Measurements from ENCODE around the gene MREG. TPM values are rescaled to one million over a fixed set of nuclear protein-coding genes. Genes with fewer than 3 reads are reported as not detected.

The MREG gene
- total RNA-seq, 1 experiment from 2014 or later: 16.9 TPM

DNA sequence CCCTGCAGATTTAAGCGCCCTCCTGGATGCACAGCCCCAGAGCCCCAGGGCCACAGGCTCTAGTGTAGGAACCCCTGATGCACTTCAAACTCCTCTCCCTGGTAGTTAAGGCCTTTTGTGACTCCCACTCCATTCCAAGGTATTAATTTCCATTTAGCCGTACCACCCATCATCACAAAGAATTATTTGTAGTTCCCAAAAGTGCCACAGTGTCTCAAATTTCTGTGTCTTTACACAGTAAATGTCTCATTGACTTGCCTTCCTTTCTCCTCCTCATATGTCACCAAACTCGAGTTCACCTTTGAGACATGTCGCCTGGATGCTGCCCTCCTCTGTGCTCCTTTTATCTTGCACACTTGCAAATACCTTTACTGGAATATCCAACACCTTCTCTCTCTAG, 42.3 kb upstream of the MREG start (continued):
- TF ChIP-seq, protein P1, sequence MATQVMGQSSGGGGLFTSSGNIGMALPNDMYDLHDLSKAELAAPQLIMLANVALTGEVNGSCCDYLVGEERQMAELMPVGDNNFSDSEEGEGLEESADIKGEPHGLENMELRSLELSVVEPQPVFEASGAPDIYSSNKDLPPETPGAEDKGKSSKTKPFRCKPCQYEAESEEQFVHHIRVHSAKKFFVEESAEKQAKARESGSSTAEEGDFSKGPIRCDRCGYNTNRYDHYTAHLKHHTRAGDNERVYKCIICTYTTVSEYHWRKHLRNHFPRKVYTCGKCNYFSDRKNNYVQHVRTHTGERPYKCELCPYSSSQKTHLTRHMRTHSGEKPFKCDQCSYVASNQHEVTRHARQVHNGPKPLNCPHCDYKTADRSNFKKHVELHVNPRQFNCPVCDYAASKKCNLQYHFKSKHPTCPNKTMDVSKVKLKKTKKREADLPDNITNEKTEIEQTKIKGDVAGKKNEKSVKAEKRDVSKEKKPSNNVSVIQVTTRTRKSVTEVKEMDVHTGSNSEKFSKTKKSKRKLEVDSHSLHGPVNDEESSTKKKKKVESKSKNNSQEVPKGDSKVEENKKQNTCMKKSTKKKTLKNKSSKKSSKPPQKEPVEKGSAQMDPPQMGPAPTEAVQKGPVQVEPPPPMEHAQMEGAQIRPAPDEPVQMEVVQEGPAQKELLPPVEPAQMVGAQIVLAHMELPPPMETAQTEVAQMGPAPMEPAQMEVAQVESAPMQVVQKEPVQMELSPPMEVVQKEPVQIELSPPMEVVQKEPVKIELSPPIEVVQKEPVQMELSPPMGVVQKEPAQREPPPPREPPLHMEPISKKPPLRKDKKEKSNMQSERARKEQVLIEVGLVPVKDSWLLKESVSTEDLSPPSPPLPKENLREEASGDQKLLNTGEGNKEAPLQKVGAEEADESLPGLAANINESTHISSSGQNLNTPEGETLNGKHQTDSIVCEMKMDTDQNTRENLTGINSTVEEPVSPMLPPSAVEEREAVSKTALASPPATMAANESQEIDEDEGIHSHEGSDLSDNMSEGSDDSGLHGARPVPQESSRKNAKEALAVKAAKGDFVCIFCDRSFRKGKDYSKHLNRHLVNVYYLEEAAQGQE (IDR thresholded peaks at IDR 0.05; ENCODE audit: low read depth): no peak
- TF ChIP-seq POLR2AphosphoS5 (IDR thresholded peaks at IDR 0.05; ENCODE audit: low read depth, low read length): no peak
- TF ChIP-seq TCF7L2 (IDR thresholded peaks at IDR 0.05; ENCODE audit: borderline replicate concordance, extremely low read depth, insufficient read depth, insufficient read length): no peak
- TF ChIP-seq, protein P2, sequence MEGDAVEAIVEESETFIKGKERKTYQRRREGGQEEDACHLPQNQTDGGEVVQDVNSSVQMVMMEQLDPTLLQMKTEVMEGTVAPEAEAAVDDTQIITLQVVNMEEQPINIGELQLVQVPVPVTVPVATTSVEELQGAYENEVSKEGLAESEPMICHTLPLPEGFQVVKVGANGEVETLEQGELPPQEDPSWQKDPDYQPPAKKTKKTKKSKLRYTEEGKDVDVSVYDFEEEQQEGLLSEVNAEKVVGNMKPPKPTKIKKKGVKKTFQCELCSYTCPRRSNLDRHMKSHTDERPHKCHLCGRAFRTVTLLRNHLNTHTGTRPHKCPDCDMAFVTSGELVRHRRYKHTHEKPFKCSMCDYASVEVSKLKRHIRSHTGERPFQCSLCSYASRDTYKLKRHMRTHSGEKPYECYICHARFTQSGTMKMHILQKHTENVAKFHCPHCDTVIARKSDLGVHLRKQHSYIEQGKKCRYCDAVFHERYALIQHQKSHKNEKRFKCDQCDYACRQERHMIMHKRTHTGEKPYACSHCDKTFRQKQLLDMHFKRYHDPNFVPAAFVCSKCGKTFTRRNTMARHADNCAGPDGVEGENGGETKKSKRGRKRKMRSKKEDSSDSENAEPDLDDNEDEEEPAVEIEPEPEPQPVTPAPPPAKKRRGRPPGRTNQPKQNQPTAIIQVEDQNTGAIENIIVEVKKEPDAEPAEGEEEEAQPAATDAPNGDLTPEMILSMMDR (IDR thresholded peaks at IDR 0.05 in 2 of 3, conservative IDR thresholded peaks at IDR 0.05 in 1 of 3; ENCODE audit: borderline replicate concordance in 1 of 3, insufficient read depth in 1 of 3, low read depth in 2 of 3, low read length in 2 of 3): no peak

DNA sequence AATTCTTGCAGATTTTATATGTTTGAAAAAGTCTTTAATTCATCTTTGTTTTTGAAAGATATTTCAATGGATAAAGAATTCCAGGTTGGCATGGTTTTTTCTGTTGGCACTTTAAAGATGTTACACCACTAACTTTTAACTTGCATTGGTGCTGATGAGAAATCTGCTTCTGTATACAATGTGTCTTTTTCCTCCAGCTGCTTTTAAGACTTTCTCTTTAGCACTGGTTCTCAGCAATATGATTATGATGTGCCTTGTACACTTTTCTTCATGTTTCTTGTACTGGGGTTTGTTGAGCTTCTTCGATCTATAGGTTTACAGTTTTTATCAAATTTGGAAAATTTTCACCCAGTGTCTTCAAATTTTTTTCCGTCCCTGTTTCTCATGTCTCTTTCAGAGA, 39.1 kb upstream of the MREG start:
- POLR2A ChIA-PET: no interaction called here
- CTCF ChIA-PET: no interaction called here

More for the DNA sequence above, 39.1 kb upstream of the MREG start:
- H3K36me3 ChIP-seq (ENCODE audit: control insufficient read depth in 1 of 2, insufficient read depth in 2 of 2, low read length in 2 of 2): no peaks in the 10 kb centered on the region
- peaks cover 3 to 6% of the 10 kb centered on the region in 2 experiments; a peak in 2 of 4 replicates for H3K4me1 ChIP-seq (ENCODE audit: control insufficient read depth in 1 of 2, insufficient read depth in 2 of 2, low read length in 2 of 2)
- no peaks in the 10 kb centered on the region for H4K20me1 ChIP-seq (ENCODE audit: insufficient read depth)
- DNase-seq (ENCODE audit: low read depth, low spot score) (no peak), ATAC-seq (no peak)
- H2AFZ ChIP-seq (ENCODE audit: low read depth, low read length, poor library complexity, severe bottlenecking): no peak overlapping the region
- H3K79me2 ChIP-seq (ENCODE audit: insufficient read depth, low read length): no peaks in the 10 kb centered on the region
- no peak overlapping the region for H3K9ac ChIP-seq (ENCODE audit: low read length)
- no peaks in the 10 kb centered on the region for H3K27me3 ChIP-seq (ENCODE audit: insufficient read depth, low read length)
- BruUV-seq (replicated peaks): no TSS peak
- intact Hi-C loops (cut with micrococcal nuclease): no loop called here
- TF ChIP-seq ZFX (IDR thresholded peaks at IDR 0.05) (no peak), POLR2AphosphoS5 (IDR thresholded peaks at IDR 0.05; ENCODE audit: low read depth, low read length) (no peak), SP1 (IDR thresholded peaks at IDR 0.05; ENCODE audit: low read depth) (no peak), EGR1 (IDR thresholded peaks at IDR 0.05; ENCODE audit: low read depth) (no peak), YY1 (IDR thresholded peaks at IDR 0.05; ENCODE audit: extremely low read depth, insufficient replicate concordance, low read depth, low read length) (no peak)
- TF ChIP-seq, protein P3, sequence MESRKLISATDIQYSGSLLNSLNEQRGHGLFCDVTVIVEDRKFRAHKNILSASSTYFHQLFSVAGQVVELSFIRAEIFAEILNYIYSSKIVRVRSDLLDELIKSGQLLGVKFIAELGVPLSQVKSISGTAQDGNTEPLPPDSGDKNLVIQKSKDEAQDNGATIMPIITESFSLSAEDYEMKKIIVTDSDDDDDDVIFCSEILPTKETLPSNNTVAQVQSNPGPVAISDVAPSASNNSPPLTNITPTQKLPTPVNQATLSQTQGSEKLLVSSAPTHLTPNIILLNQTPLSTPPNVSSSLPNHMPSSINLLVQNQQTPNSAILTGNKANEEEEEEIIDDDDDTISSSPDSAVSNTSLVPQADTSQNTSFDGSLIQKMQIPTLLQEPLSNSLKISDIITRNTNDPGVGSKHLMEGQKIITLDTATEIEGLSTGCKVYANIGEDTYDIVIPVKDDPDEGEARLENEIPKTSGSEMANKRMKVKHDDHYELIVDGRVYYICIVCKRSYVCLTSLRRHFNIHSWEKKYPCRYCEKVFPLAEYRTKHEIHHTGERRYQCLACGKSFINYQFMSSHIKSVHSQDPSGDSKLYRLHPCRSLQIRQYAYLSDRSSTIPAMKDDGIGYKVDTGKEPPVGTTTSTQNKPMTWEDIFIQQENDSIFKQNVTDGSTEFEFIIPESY (IDR thresholded peaks at IDR 0.05; ENCODE audit: extremely low read depth, insufficient replicate concordance, low read length): no peak
- TF ChIP-seq, protein P4, sequence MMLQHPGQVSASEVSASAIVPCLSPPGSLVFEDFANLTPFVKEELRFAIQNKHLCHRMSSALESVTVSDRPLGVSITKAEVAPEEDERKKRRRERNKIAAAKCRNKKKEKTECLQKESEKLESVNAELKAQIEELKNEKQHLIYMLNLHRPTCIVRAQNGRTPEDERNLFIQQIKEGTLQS (IDR thresholded peaks at IDR 0.05): no peak
- H3K4me2 ChIP-seq (ENCODE audit: low read length): no peak overlapping the region
- no peak overlapping the region for H3K27ac ChIP-seq (ENCODE audit: low read depth, low read length)
- H3K9me3 ChIP-seq (ENCODE audit: control insufficient read depth in 1 of 2, insufficient read depth in 1 of 2, low read depth in 1 of 2, low read length in 2 of 2): no peaks in the 10 kb centered on the region
- H3K9me2 ChIP-seq (ENCODE audit: insufficient read depth): no peaks in the 10 kb centered on the region
- H3K4me3 ChIP-seq (replicated peaks in 1 of 2; ENCODE audit: low read depth in 1 of 2, low read length in 2 of 2): no peak overlapping the region
- RAD21 ChIA-PET (ENCODE audit: low non-redundant PET in 1 of 2, low total read pairs in 2 of 2, uncharacterized antibody in 2 of 2, unreplicated experiment in 2 of 2): no interaction called here

Measured in HCT116 (cell line).